ENCODE results near the gene ATXN1.

DNA sequence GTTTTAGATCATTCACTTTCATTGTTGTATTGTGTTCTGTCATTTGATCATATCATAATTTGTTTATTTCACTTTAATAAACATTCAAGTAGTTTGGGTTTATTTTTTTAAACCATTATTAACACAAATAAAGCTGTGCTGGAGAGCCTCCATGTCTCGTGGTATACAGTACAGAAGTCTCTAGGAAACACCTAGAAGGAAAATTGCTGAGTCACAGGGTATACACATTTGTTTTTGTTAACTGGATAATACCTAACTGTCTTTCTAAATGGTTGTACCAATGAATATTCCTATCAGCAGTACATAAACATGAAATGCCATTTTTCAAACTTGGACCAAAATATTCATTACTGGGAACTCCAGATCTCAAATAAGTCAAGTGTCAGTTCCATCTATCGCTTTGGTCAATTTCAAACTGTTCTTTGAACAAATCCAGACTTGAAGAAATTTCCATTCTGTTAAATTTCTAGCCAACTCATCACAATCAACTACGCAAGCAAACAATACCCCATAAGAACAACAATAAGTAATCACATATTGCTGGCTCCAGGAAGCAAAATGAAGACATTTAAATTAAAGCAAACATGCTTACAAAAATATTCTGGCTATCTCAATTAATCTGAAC is 138.1 kb downstream of the ATXN1 start:
- TF ChIP-seq SIN3A (IDR thresholded peaks at IDR 0.05; ENCODE audit: borderline replicate concordance, low read depth, low read length) (no peak), FOXJ3 (CRISPR knock-in tag; IDR thresholded peaks at IDR 0.05) (no peak), YY1 (IDR thresholded peaks at IDR 0.05; ENCODE audit: low read depth) (no peak), SMC3 (IDR thresholded peaks at IDR 0.05; ENCODE audit: low read depth, low read length) (no peak), EZH2phosphoT487 (IDR thresholded peaks at IDR 0.05; ENCODE audit: borderline replicate concordance, low read depth) (no peak), GATA2 (CRISPR knock-in tag; IDR thresholded peaks at IDR 0.05) (no peak), EP300 (IDR thresholded peaks at IDR 0.05; ENCODE audit: borderline replicate concordance in 1 of 2, low read depth in 1 of 2, low read length in 1 of 2) (no peak), JUND (IDR thresholded peaks at IDR 0.05) (no peak)
- TF ChIP-seq, protein P1, sequence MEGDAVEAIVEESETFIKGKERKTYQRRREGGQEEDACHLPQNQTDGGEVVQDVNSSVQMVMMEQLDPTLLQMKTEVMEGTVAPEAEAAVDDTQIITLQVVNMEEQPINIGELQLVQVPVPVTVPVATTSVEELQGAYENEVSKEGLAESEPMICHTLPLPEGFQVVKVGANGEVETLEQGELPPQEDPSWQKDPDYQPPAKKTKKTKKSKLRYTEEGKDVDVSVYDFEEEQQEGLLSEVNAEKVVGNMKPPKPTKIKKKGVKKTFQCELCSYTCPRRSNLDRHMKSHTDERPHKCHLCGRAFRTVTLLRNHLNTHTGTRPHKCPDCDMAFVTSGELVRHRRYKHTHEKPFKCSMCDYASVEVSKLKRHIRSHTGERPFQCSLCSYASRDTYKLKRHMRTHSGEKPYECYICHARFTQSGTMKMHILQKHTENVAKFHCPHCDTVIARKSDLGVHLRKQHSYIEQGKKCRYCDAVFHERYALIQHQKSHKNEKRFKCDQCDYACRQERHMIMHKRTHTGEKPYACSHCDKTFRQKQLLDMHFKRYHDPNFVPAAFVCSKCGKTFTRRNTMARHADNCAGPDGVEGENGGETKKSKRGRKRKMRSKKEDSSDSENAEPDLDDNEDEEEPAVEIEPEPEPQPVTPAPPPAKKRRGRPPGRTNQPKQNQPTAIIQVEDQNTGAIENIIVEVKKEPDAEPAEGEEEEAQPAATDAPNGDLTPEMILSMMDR (IDR thresholded peaks at IDR 0.05) = no peak

Data from SK-N-SH (cell line).